T-helper 22 cell (primary cell): Measurements from ENCODE around the gene UGT1A3.
"Not testable (repeated sequence)": the region's sequence is repeated elsewhere in the genome, so short reads cannot be mapped to it uniquely, and the experiment has no call there.

ENCODE experiments used
- DNase-seq: peaks from one replicate; pipeline ENCODE4 v3.0.0-alpha.2; 2020; ENCODE audit warnings: low read depth

Gene UGT1A3

GRCh38 chr2:233728723-233729301 is at the start of gene UGT1A3:
UGT1A3 (plus strand) TSS chr2:233729042; CDS start chr2:233729127, 85 bp downstream.
- no peak for DNase-seq

- DNase-seq: no peak
These were observed 49.6 kb upstream of the UGT1A3 start for GRCh38 chr2:233679196-233679595.

GRCh38 chr2:233680361-233681045 is 48.3 kb upstream of the UGT1A3 start:
- no peak for DNase-seq

GRCh38 chr2:233681521-233682099 is 47.2 kb upstream of the UGT1A3 start, which contains the start of gene UGT1A7:
UGT1A7 (plus strand) TSS chr2:233681901; CDS start chr2:233681938, 37 bp downstream.
- DNase-seq: no peak

GRCh38 chr2:233684640-233685039 is 44.2 kb upstream of the UGT1A3 start:
- no peak for DNase-seq

GRCh38 chr2:233686928-233687327 is 41.9 kb upstream of the UGT1A3 start:
- DNase-seq: no peak

GRCh38 chr2:233688341-233688740 is 40.5 kb upstream of the UGT1A3 start:
- DNase-seq: no peak

GRCh38 chr2:233689031-233689430 is 39.8 kb upstream of the UGT1A3 start:
- no peak for DNase-seq

GRCh38 chr2:233689501-233689900 is 39.3 kb upstream of the UGT1A3 start:
- no peak for DNase-seq

GRCh38 chr2:233690444-233690843 is 38.4 kb upstream of the UGT1A3 start:
- no peak for DNase-seq

- no peak for DNase-seq
These were observed 37.1 kb upstream of the UGT1A3 start for GRCh38 chr2:233691443-233692433.

- DNase-seq: no peak
These were observed 36.2 kb upstream of the UGT1A3 start, which contains the start of gene UGT1A6 for GRCh38 chr2:233692648-233693047. UGT1A6 (plus strand) TSS chr2:233692890; CDS start chr2:233693005, 115 bp downstream.

- no peak for DNase-seq
These were observed 34.9 kb upstream of the UGT1A3 start for GRCh38 chr2:233693963-233694362.

GRCh38 chr2:233698740-233699139 is 30.1 kb upstream of the UGT1A3 start:
- no peak for DNase-seq

- DNase-seq: no peak
These were observed 29.3 kb upstream of the UGT1A3 start for GRCh38 chr2:233699424-233700027.

- DNase-seq: no peak
These were observed 28.7 kb upstream of the UGT1A3 start for GRCh38 chr2:233700028-233700635.

- not testable (repeated sequence) for DNase-seq
These were observed 28.0 kb upstream of the UGT1A3 start for GRCh38 chr2:233700842-233701241.

- DNase-seq: no peak
These were observed 26.6 kb upstream of the UGT1A3 start for GRCh38 chr2:233702238-233702637.

GRCh38 chr2:233705911-233706506 is 22.8 kb upstream of the UGT1A3 start:
- no peak for DNase-seq

GRCh38 chr2:233706720-233707119 is 22.1 kb upstream of the UGT1A3 start:
- no peak for DNase-seq
